Activated CD4-positive, alpha-beta T cell treated with anti-CD3 and anti-CD28 coated beads, Interleukin-2, amount 10 ng/mL, durations not matched to agents 7 days and 5 days (primary cell): Measurements from ENCODE around the gene ARHGAP45. TPM values are rescaled to one million over a fixed set of nuclear protein-coding genes. Genes with fewer than 3 reads are reported as not detected.
A peak's percentile ranks its signal among the peaks of the same experiment; 100 is the strongest.

ENCODE experiments used
- CTCF ChIA-PET: fragments of 350-600 bp; sonication (Branson Sonifier 250); formaldehyde crosslinking; loops from one replicate; lab custom pipeline; 2021; ENCODE audit warnings: antibody characterized with exemption; lab: Charles Lee
- POLR2A ChIA-PET: fragments of 350-600 bp; sonication (Branson Sonifier 250); formaldehyde crosslinking; loops from one replicate; lab custom pipeline; 2021; ENCODE audit warnings: antibody characterized with exemption; lab: Charles Lee
- DNase-seq: peaks from one replicate; pipeline ENCODE4 v3.0.0-alpha.2; 2020
- H3K27ac Mint-ChIP-seq: one replicate; pipeline ENCODE4 v1.8.0; 2021; ENCODE audit warnings: mild to moderate bottlenecking, moderate library complexity, mixed read lengths
- H3K27me3 Mint-ChIP-seq: one replicate; pipeline ENCODE4 v1.8.0; 2021; ENCODE audit warnings: mixed read lengths
- H3K36me3 Mint-ChIP-seq: one replicate; pipeline ENCODE4 v1.8.0; 2021; ENCODE audit warnings: low read depth, mixed read lengths
- H3K4me1 Mint-ChIP-seq: one replicate; pipeline ENCODE4 v1.8.0; 2021; ENCODE audit warnings: mixed read lengths
- H3K4me3 Mint-ChIP-seq: one replicate; pipeline ENCODE4 v1.8.0; 2021; ENCODE audit warnings: mild to moderate bottlenecking, moderate library complexity, mixed read lengths
- H3K9me3 Mint-ChIP-seq: one replicate; pipeline ENCODE4 v1.8.0; 2021; ENCODE audit warnings: mixed read lengths
- total RNA-seq, 2 experiments: library from RNA; stranded (reverse); gene quantifications; one replicate each; pipeline ENCODE4 v1.2.3, GENCODE V29; 2021

ARHGAP45 gene
- total RNA-seq, 2 experiments from 2014 or later, result 487 to 570 TPM

GRCh38 chr19:1115646-1116420, 48.9 kb downstream of the ARHGAP45 start:
- H3K4me3 Mint-ChIP-seq, result no peak overlapping the region
- H3K9me3 Mint-ChIP-seq, result no peaks in the 10 kb centered on the region
- no peaks in the 10 kb centered on the region for H3K27me3 Mint-ChIP-seq
- no peak for DNase-seq
- POLR2A ChIA-PET, result no interaction called here
- peaks cover 3% of the 10 kb centered on the region for H3K4me1 Mint-ChIP-seq
- CTCF ChIA-PET, result no interaction called here
- H3K36me3 Mint-ChIP-seq, result peaks cover 17% of the 10 kb centered on the region
- H3K27ac Mint-ChIP-seq, result no peak overlapping the region

GRCh38 chr19:1116726-1117581, 50.0 kb downstream of the ARHGAP45 start:
- CTCF ChIA-PET, result interaction anchor here (2.4 kb wide), 1 partner anchor 14 kb away, joined by 6 read pairs; no protein-coding TSS in a partner anchor
- no peaks in the 10 kb centered on the region for H3K27me3 Mint-ChIP-seq

GRCh38 chr19:1117654-1118053, 50.7 kb downstream of the ARHGAP45 start:
- Mint-ChIP-seq H3K4me3 (no peak overlapping the region), H3K4me1 (peaks cover 3% of the 10 kb centered on the region), H3K27me3 (no peaks in the 10 kb centered on the region), H3K36me3 (peaks cover 23% of the 10 kb centered on the region), H3K9me3 (no peaks in the 10 kb centered on the region), H3K27ac (no peak overlapping the region)
- ChIA-PET CTCF (interaction anchor here (2.4 kb wide), 1 partner anchor 13 kb away, joined by 6 read pairs; no protein-coding TSS in a partner anchor), POLR2A (no interaction called here)
- DNase-seq, result no peak

More at GRCh38 chr19:1116726-1117581, 50.0 kb downstream of the ARHGAP45 start:
- Mint-ChIP-seq H3K9me3 (no peaks in the 10 kb centered on the region), H3K4me3 (no peak overlapping the region), H3K36me3 (peaks cover 23% of the 10 kb centered on the region), H3K4me1 (peaks cover 3% of the 10 kb centered on the region), H3K27ac (no peak overlapping the region)
- no peak for DNase-seq
- POLR2A ChIA-PET, result no interaction called here

- no peak for DNase-seq
- Mint-ChIP-seq H3K27me3 (no peaks in the 10 kb centered on the region), H3K4me3 (no peak overlapping the region), H3K36me3 (peaks cover 29% of the 10 kb centered on the region), H3K4me1 (no peaks in the 10 kb centered on the region), H3K27ac (no peak overlapping the region), H3K9me3 (no peaks in the 10 kb centered on the region)
- ChIA-PET POLR2A (no interaction called here), CTCF (interaction anchor here (0.7 to 2.4 kb wide), 2 partner anchors 12 to 1611 kb away, joined by 3 to 6 read pairs; no protein-coding TSS in a partner anchor)
Observed at GRCh38 chr19:1118999-1119398, 52.0 kb downstream of the ARHGAP45 start.

GRCh38 chr19:1119475-1120217, 52.7 kb downstream of the ARHGAP45 start:
- Mint-ChIP-seq H3K4me3 (no peak overlapping the region), H3K9me3 (no peaks in the 10 kb centered on the region), H3K4me1 (no peaks in the 10 kb centered on the region), H3K27me3 (no peaks in the 10 kb centered on the region), H3K27ac (no peak overlapping the region), H3K36me3 (peaks cover 28% of the 10 kb centered on the region)
- no peak for DNase-seq
- ChIA-PET POLR2A (no interaction called here), CTCF (interaction anchor here (0.7 kb wide), 1 partner anchor 1611 kb away, joined by 3 read pairs; no protein-coding TSS in a partner anchor)

GRCh38 chr19:1121395-1121794, 54.4 kb downstream of the ARHGAP45 start:
- no peaks in the 10 kb centered on the region for H3K27me3 Mint-ChIP-seq
- H3K4me3 Mint-ChIP-seq, result no peak overlapping the region
- CTCF ChIA-PET, result no interaction called here
- POLR2A ChIA-PET, result no interaction called here
- H3K4me1 Mint-ChIP-seq, result no peaks in the 10 kb centered on the region
- peaks cover 28% of the 10 kb centered on the region for H3K36me3 Mint-ChIP-seq
- no peak for DNase-seq
- H3K9me3 Mint-ChIP-seq, result no peaks in the 10 kb centered on the region
- H3K27ac Mint-ChIP-seq, result no peak overlapping the region

GRCh38 chr19:1122021-1122971, 55.3 kb downstream of the ARHGAP45 start:
- Mint-ChIP-seq H3K4me3 (no peak overlapping the region), H3K36me3 (peaks cover 33% of the 10 kb centered on the region), H3K27ac (no peak overlapping the region), H3K27me3 (no peaks in the 10 kb centered on the region), H3K4me1 (no peaks in the 10 kb centered on the region), H3K9me3 (no peaks in the 10 kb centered on the region)
- CTCF ChIA-PET, result interaction anchor here (1.0 to 2.0 kb wide), 2 partner anchors 9 to 72 kb away, joined by 8 to 13 read pairs; no protein-coding TSS in a partner anchor
- no peak for DNase-seq
- POLR2A ChIA-PET, result no interaction called here

GRCh38 chr19:1122972-1123363, 56.0 kb downstream of the ARHGAP45 start:
- H3K27me3 Mint-ChIP-seq, result no peaks in the 10 kb centered on the region
- no peaks in the 10 kb centered on the region for H3K9me3 Mint-ChIP-seq
- CTCF ChIA-PET, result interaction anchor here (1.0 to 2.0 kb wide), 2 partner anchors 9 to 72 kb away, joined by 8 to 13 read pairs; no protein-coding TSS in a partner anchor
- peak overlapping the region; percentile 57 for H3K27ac Mint-ChIP-seq
- peaks cover 2% of the 10 kb centered on the region for H3K4me1 Mint-ChIP-seq
- POLR2A ChIA-PET, result no interaction called here
- H3K36me3 Mint-ChIP-seq, result peaks cover 36% of the 10 kb centered on the region
- H3K4me3 Mint-ChIP-seq, result no peak overlapping the region
- DNase-seq, result peak; percentile 32

- ChIA-PET POLR2A (no interaction called here), CTCF (interaction anchor here (1.0 to 2.0 kb wide), 2 partner anchors 10 to 71 kb away, joined by 8 to 13 read pairs; no protein-coding TSS in a partner anchor)
- Mint-ChIP-seq H3K4me1 (peaks cover 2% of the 10 kb centered on the region), H3K4me3 (no peak overlapping the region), H3K9me3 (no peaks in the 10 kb centered on the region), H3K36me3 (peaks cover 32% of the 10 kb centered on the region), H3K27ac (no peak overlapping the region), H3K27me3 (no peaks in the 10 kb centered on the region)
- DNase-seq, result no peak
Observed at GRCh38 chr19:1123381-1123780, 56.4 kb downstream of the ARHGAP45 start.

- DNase-seq, result no peak
- Mint-ChIP-seq H3K4me1 (peaks cover 2% of the 10 kb centered on the region), H3K27ac (no peak overlapping the region), H3K36me3 (peaks cover 29% of the 10 kb centered on the region), H3K4me3 (no peak overlapping the region), H3K9me3 (no peaks in the 10 kb centered on the region), H3K27me3 (no peaks in the 10 kb centered on the region)
- ChIA-PET CTCF (interaction anchor here (1.1 to 2.0 kb wide), 2 partner anchors 11 to 70 kb away, joined by 3 to 13 read pairs; no protein-coding TSS in a partner anchor), POLR2A (no interaction called here)
Observed at GRCh38 chr19:1123885-1124677, 57.1 kb downstream of the ARHGAP45 start.
